Embryonic facial prominence (tissue), 1 donor: ENCODE data around the gene KCNH4.

Experiments
- DNase-seq: peaks from one replicate; pipeline ENCODE4 v3.0.0-alpha.2; 2016; ENCODE audit errors: extremely low spot score

The KCNH4 gene

DNA sequence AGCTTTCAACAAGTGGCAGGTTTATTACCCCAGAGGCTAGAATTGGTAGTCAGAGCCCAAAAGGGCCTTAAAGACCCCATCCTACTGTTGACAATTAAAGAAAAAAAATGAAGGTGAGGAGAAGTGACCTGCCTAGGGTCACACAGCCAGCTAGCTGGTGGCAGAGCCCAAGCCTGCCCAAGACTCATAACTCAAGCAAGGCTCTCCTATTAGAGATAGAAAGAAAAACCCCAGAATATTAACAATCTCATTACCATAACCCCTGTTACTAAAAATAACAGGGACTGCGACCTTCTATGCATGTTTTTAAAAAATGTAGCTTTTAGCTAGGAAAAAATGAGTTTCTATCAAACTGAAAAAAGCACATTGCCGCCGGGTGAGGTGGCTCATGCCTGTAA lies 44.3 kb downstream of the KCNH4 start:
- DNase-seq: no peak

- no peak for DNase-seq
Observed at GRCh38 chr17:42135664-42136653, 45.0 kb downstream of the KCNH4 start.

- no peak for DNase-seq
Observed at GRCh38 chr17:42135151-42135550, 45.8 kb downstream of the KCNH4 start.

- no peak for DNase-seq
Observed at GRCh38 chr17:42133461-42134041, 47.4 kb downstream of the KCNH4 start.

DNA sequence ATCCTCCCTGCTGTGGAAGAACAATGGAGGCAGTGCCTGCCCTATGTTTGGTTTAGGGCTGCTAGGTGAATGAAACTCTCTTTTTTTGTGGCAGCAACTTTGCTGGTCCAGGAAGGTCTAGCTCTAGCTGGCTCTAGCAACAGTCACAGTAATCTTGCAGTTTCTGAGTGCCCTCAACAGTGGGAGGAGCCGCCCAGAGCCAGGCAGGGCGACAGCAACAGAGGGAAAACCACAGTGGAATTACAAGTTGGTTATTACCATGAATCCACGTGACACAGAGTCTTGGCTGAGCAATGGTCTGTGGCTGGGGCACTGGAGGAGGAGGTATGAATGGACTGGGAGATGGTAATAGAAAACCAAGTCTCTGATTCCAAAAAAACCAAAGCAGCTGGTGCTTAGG lies 48.0 kb downstream of the KCNH4 start:
- no peak for DNase-seq

DNA sequence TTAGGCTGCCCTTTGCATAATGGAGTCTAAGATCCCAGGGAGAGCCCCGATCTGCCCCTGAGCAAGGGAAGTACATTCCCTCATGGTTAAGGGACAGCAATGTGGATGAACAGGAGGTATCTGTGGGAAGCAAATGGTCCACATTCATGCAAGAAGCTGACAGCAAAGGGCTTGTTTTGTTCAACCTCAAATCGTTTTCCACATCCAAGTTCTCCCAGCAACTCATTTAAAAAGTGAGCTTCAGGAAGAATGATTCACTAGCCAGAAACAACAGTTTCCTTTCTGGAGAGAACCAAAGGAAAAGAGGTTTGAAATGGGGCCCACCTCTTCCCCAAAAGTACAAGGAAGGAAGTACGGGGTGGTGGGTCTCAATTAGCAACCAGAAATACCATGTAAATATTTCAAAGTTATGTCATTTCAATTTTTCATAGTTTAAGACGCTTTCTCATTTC lies 48.9 kb downstream of the KCNH4 start:
- no peak for DNase-seq

- no peak for DNase-seq
Observed at GRCh38 chr17:42131232-42131631, 49.7 kb downstream of the KCNH4 start.

DNA sequence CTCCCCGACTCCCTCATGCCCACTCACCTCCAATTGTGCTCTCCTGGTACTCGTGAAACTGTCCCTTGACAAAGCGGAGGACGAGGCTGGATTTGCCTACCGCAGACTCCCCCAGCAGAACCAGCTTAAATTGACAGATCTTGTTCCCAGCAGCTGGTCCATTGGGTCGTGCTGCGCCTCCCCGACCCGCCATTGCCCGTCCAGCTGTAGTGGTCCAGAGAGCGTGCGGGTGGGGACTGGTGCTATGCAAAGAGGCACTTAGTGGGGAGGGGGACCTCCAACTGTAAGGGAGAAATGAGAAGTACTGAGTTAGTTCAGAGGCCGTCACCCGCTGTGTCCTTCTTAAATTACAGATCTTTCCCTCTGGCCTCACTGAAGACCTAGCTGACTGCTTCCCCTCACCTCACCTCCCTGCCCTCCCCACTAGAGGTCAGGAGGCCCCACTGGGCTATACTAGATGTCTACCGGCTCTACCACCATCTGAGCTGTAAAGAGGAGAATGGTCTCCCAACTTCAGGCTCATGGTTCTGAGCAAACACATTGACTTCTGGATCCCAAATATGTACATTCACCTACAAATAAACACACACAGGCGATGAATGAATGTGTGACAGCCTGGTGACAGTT lies 50.5 kb downstream of the KCNH4 start:
- DNase-seq: no peak

DNA sequence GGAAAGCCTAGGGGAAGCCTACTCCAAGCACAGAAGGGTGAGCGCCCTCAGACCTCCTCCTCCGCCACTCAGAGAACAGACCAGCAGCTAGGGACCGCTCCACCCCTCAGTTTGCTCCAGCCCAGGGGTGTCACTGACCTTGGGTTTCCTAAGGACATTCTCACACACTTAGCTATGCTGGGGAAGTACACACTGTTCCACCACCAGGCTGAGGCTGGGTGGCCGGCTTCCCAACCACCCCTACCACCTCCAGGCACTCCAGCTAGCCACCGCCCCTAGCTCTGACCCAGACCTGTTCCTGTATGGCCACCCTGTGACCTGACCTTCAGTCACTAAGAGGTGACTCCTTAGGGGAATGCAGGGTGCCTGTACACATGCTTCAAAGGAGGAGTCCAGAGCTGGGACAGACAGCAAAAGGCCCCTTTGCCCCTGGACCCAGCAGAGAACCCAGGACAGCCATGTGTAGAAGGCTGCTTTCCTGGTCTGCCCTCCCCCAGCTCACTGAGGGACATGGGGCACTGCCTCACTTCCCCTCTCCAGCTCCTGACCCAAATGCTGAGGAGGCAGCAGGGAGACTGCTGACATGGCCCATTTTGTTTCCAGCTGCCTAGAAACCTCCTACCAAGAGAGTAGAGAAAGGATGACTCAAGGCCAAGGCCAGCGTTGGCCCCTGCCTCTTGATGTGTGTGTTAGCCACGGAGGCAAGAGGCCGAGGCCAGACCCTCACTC lies 51.7 kb downstream of the KCNH4 start:
- no peak for DNase-seq

DNA sequence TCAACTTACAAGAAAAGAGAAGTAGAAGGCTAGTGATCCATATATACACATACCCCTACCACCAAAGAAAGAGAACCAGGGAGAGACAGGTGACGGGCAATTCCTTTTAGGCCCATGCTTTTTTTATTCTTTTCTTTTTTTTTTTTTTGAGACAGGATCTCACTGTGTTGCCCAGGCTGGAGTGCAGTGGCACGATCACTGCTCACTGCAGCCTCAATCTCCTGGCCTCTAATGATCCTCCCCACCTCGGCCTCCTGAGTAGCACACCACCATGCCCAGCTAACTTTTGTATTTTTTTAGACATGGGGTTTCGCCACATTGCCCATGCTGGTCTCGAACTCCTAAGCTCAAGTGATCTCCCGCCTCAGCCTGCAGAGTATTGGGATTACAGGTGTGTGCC lies 53.5 kb downstream of the KCNH4 start:
- DNase-seq: no peak

GRCh38 chr17:42126836-42127235 lies 54.1 kb downstream of the KCNH4 start:
- DNase-seq: no peak

GRCh38 chr17:42125565-42125964 lies 55.4 kb downstream of the KCNH4 start:
- DNase-seq: no peak

- DNase-seq: no peak
Observed at GRCh38 chr17:42124256-42124655, 56.7 kb downstream of the KCNH4 start.

DNA sequence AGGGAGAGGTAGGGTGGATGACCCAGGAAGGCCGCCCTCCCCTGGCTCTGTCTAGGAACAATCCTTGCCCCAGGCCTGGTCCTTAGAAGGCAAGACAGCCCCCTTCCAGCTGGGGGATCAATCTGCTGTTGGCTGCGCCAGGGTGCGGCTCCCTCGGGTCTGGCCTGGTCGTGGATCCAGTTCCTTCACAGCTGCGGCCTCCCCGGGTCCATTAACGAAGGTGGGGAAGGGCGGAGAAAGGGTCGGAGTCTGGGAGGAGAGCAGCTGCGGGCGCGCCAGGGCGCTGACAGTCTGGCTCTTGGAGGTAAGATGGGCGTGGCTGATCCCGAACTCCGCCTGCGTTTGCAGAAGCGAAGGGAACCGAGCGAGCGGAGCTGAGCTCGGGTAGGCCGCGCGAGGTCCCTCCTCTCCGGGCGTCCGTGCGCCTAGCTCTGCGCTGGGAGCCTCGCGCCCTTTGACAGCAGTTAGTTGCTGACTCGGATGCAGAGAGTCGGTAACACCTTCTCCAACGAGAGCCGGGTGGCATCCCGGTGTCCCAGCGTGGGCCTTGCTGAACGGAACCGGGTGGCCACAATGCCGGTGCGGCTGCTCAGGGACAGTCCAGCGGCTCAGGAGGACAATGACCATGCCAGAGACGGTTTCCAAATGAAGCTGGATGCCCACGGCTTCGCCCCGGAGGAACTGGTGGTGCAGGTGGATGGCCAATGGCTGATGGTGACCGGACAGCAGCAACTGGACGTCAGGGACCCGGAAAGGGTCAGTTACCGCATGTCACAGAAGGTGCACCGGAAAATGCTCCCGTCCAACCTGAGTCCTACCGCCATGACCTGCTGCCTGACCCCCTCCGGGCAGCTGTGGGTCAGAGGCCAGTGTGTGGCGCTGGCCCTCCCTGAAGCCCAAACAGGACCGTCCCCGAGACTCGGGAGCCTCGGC lies 58.3 kb downstream of the KCNH4 start, which contains the start of gene HSPB9:
HSPB9 (plus strand) TSS at position 434 of the 933 bp plus-strand sequence; CDS start at position 481, 47 bp downstream.
- no peak for DNase-seq

DNA sequence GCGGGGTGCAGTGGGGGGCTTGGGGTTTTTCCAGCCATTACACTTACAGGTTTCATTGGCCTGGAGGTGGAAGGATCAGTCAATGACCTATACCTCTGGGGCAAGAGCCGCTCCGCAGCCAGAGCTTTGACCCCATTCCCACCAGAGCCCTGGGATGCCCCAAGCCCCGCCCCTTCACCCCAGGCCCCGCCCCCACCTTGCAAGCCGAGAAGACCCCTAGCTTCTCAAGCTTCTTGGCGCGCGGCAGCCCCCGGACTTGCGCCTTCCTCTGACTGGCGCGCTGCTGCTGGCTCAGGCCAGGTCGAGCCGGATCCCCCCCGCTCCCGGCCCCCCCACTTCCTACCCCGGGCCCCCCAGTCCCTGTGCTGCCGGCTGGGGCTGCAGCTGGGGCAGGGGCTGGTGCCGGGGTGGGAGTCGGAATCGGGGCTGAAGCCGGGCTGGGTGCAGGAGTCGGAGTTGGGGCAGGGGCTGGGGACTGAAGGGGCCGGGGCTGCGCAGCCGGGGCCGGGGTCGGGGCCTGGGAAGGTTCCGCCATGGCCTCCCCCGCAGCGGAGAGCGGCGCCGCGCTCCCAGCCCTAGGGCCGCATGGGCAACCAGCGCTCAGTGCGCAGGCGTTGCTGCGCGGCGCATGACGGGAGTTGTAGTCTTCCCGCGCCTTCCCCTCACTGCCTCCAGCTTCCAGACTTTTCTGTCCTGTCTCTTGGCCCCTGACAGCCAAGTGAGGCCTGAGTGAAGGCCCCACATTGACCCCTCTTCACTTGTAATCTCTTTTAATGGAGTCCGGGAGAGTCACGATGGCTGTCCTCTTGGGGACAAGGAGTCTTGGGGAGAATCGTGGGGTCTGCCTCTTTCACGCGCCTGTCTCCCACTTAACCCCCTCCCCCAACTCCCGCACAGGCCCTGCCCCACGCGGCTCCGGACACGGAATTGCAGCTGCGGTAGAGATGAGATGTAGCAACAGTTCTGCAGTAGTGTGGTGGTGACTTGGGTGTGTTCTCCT lies 59.9 kb downstream of the KCNH4 start, which contains the start of gene KAT2A:
KAT2A (minus strand) TSS at position 598 of the 1,000 bp plus-strand sequence; CDS start at position 535, 63 bp downstream.
- peak; percentile 53 for DNase-seq

DNA sequence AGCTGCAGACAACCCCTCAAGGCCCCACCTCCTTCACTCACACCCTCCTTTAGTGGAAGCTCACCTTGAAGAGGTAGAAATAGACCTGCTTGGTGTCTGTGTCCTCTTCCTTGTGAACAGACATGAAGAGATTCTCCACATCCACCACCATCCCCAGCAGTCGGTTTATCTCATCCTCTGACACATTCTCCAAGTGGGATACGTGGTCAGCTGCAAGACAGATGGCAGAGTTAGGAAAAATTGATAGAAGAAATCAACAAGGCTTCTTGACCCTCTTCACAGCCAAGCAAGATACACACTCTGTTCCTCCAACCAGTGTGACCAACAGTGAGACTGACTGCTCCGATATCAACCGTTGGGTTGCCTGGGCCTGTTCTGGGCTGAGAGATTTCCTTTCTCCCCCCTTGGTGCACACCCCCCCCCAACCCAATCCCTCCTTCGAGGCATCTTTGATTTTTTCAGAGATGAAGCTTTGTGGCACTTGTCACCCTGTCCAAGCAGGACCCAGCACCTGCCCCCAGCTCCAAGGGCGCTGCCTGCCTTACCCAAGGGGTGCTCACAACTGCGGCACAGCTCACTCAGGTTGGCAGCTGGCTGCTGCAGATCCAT lies 60.7 kb downstream of the KCNH4 start:
- DNase-seq: no peak

DNA sequence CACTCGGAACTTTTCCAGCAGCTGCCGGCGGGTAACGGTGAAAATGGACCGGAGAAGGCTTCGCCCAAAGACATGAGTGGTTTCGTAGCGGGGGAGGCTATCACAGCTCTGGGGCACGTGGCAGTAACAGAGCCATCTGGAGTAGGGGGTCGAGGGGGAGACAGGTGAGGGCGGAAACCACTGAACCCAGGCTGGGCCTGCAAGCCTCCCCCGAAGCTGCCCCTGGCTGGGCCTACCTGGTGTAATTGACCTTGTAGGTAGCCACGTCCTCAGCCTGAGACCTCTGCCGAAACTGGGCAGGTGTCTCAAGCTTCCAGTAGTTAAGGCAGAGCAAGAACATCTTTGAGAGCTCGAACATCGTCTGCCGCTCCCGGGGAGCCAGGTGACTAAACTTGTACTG lies 61.6 kb downstream of the KCNH4 start:
- no peak for DNase-seq

DNA sequence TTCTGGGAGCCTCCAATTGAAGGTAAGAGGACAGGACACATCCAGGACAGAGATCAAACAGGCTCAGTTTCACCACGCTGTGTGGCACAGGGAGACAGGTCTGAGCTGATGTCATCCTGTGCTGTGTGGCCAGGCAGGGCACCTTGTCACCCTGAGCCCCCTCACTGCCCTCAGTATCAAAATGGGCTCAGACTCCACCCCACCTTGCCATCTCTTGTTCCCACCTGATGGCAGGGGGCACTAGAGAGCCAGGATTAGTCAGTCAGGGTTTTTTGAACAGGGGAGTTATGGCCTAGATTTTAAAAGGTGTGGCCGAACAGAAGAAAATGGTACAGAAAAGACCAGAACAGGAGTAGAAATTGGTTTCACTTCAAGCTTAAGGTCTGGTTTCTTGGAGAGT lies 62.4 kb downstream of the KCNH4 start:
- no peak for DNase-seq

DNA sequence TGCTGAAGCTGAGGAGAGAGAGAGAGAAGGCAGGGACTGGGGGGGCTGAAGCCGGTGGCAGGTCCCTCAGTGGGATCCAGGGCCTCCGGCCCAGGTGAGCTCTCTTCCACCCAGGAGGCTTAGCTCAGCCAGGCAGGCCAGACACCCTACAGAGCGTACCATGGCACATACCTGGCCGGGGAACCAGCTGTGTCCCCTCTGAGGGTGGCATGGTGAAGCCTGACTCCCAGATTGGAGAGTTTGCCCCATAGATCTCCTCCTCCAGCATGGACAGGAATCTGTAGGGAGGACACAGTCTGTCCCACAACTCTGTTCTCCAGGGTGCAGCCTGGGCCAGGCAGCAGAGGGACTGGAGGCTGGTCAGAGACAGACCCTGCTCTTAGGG lies 62.8 kb downstream of the KCNH4 start:
- no peak for DNase-seq
